Endodermal cell (in vitro differentiated cells): ENCODE data around the gene GPR61. TPM values are rescaled to one million over a fixed set of nuclear protein-coding genes. Genes with fewer than 3 reads are reported as not detected.

ENCODE experiments used
- DNase-seq: peaks from one replicate; pipeline ENCODE4 v3.0.0-alpha.2; 2017
- H3K27ac ChIP-seq: 2 replicates; pipeline ENCODE4 v1.5.1; 2013; ENCODE audit warnings: mild to moderate bottlenecking, low read depth, low read length, moderate library complexity
- H3K27me3 ChIP-seq: 2 replicates; pipeline ENCODE4 v1.6.1; 2013; ENCODE audit warnings: mild to moderate bottlenecking, low read length, moderate library complexity; ENCODE audit not compliant: insufficient read depth, control insufficient read depth, poor library complexity, severe bottlenecking
- H3K36me3 ChIP-seq: 2 replicates; pipeline ENCODE4 v1.7.0; 2013; ENCODE audit warnings: mild to moderate bottlenecking, low read length, moderate library complexity; ENCODE audit not compliant: control insufficient read depth, insufficient read depth
- H3K4me1 ChIP-seq: one replicate; pipeline ENCODE4 v1.7.0; 2013; ENCODE audit warnings: low read length; ENCODE audit not compliant: control insufficient read depth, insufficient read depth
- H3K4me3 ChIP-seq: 2 replicates; pipeline ENCODE4 v1.5.1; 2013; ENCODE audit warnings: mild to moderate bottlenecking, low read length, moderate library complexity
- H3K9ac ChIP-seq: 2 replicates; pipeline ENCODE4 v1.6.1; 2013; ENCODE audit warnings: mild to moderate bottlenecking, low read length, moderate library complexity; ENCODE audit not compliant: poor library complexity, severe bottlenecking; ENCODE audit errors: extremely low read depth
- H3K9me3 ChIP-seq: 2 replicates; pipeline ENCODE4 v1.6.1; 2013; ENCODE audit warnings: mild to moderate bottlenecking, low read length, moderate library complexity; ENCODE audit not compliant: control insufficient read depth
- H3K27ac Mint-ChIP-seq: 2 replicates; pipeline ENCODE4 v1.8.0; 2020; ENCODE audit warnings: mixed read lengths
- H3K27me3 Mint-ChIP-seq: 2 replicates; pipeline ENCODE4 v1.8.0; 2021; ENCODE audit warnings: mild to moderate bottlenecking, mixed read lengths; ENCODE audit not compliant: insufficient read depth
- H3K36me3 Mint-ChIP-seq: 2 replicates; pipeline ENCODE4 v1.8.0; 2020; ENCODE audit warnings: low read depth, mixed read lengths
- H3K4me1 Mint-ChIP-seq: 2 replicates; pipeline ENCODE4 v1.8.0; 2020; ENCODE audit warnings: mixed read lengths
- H3K4me3 Mint-ChIP-seq: 2 replicates; pipeline ENCODE4 v1.8.0; 2020; ENCODE audit warnings: mild to moderate bottlenecking, moderate library complexity, mixed read lengths
- H3K9me3 Mint-ChIP-seq: 2 replicates; pipeline ENCODE4 v1.8.0; 2020; ENCODE audit warnings: mild to moderate bottlenecking, mixed read lengths
- WGBS, 2 experiments: methylation state at CpG; one replicate each; pipeline versions ENCODE4 v1.1.5 to v1.1.7; 2013; ENCODE audit warnings: missing lambda C conversion rate in 2 of 2, mixed read lengths in 1 of 2; ENCODE audit not compliant: insufficient coverage in 1 of 2, insufficient read length in 1 of 2; 5-methylcytosine and 5-hydroxymethylcytosine counted together
- total RNA-seq, 2 donors: library from RNA; stranded (reverse); fragmentation: NEBNext Ultra II Directional in 1 of 2; extraction: Animal tissue kit (Norgen Biotek cat#: 25700) in 1 of 2; gene quantifications; 2 replicates in 1 of 2; 3 replicates in 1 of 2; pipeline ENCODE4 v1.2.1, GENCODE V29; 2021
- TF ChIP-seq, protein P1 (sequence below): fragments of 200-600 bp; sonication (generic); conservative IDR thresholded peaks from 2 replicates; pipeline ENCODE4 v1.5.0; 2021; ENCODE audit warnings: antibody characterized with exemption, mild to moderate bottlenecking

Gene GPR61
- total RNA-seq, 2 donors from 2014 or later: 0.93 TPM; not detected in 1

DNA sequence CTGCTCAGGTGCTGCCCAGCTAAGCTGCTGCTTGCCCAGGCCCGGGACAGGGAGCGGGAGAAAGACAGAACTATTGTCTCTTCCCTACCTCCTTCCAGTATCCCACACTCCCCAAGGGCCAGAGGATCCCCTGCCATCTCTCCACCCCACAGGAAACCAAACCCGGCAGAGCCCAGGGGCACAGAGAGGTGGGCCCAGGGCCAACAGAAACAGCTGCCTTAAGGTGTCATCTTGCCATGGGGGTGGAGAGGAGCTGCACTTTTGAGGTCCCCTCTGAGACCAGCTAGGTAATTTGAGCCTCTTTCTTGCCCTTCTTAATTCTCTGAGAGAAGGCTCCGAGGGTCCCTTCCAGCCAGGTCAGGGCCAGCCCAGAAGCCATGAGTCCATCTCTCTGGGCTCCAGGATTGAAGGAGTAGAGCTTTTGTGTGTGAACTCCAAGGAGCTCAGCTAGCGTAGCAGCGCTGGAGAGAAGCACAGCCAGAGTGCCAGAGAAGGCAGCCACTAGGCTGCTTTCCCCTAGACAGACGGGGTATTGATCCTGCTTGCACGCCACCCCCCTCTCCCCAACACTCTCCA is 9.7 kb upstream of the GPR61 start:
- H3K27ac Mint-ChIP-seq: no peak overlapping the region

DNA sequence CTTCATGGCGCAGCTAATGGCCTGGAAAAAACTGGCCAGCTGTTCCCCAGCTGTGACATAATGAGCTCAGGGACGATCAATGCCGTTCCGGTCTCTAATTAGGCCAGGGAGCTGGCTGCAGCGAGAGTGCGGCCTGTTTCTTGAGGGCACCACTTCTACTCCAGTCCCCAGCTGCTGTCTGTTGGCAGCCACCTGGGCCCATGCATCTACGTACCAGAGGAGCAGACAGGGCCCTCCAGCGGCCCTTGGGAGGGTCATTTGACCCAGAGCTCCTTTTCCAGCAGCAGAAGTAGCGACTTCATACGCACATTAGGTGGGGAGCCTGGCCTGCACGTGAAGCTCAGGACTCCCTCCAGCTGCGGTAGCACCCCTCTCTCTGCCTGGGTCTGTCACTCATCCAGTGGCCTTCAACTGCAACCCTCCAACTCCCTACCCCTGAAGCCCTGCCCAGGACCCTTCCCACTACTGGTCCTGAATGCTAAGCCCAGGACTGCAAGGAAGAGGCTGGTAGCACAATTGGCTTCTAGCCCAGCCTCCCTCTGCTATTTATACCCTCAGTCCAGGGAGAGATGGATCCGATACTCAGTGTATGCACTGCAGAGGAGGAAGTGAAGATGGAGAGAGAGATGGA is 9.1 kb upstream of the GPR61 start:
- Histone ChIP-seq H3K4me3 (no peak overlapping the region), H3K27me3 (peaks cover 4% of the 10 kb centered on the region), H3K27ac (peak overlapping the region; percentile 1), H3K36me3 (no peaks in the 10 kb centered on the region), H3K9ac (no peak overlapping the region), H3K9me3 (no peaks in the 10 kb centered on the region), H3K4me1 (peaks cover 3% of the 10 kb centered on the region)
- H3K27me3 Mint-ChIP-seq: peaks cover 3% of the 10 kb centered on the region
- TF ChIP-seq, protein P1, sequence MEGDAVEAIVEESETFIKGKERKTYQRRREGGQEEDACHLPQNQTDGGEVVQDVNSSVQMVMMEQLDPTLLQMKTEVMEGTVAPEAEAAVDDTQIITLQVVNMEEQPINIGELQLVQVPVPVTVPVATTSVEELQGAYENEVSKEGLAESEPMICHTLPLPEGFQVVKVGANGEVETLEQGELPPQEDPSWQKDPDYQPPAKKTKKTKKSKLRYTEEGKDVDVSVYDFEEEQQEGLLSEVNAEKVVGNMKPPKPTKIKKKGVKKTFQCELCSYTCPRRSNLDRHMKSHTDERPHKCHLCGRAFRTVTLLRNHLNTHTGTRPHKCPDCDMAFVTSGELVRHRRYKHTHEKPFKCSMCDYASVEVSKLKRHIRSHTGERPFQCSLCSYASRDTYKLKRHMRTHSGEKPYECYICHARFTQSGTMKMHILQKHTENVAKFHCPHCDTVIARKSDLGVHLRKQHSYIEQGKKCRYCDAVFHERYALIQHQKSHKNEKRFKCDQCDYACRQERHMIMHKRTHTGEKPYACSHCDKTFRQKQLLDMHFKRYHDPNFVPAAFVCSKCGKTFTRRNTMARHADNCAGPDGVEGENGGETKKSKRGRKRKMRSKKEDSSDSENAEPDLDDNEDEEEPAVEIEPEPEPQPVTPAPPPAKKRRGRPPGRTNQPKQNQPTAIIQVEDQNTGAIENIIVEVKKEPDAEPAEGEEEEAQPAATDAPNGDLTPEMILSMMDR: no peak
- no peaks in the 10 kb centered on the region for H3K36me3 Mint-ChIP-seq
- 86 to 87% methylated on average over 10 to 13 of the region's 13 CpGs for WGBS, 2 experiments
- H3K9me3 Mint-ChIP-seq: no peaks in the 10 kb centered on the region
- DNase-seq: no peak
- no peak overlapping the region for H3K27ac Mint-ChIP-seq
- H3K4me1 Mint-ChIP-seq: peaks cover 2% of the 10 kb centered on the region
- H3K4me3 Mint-ChIP-seq: no peak overlapping the region

More for the DNA sequence above, 9.7 kb upstream of the GPR61 start:
- peak overlapping the region; percentile 61 for H3K27ac ChIP-seq
- no peak overlapping the region for H3K9ac ChIP-seq
- TF ChIP-seq, protein P1: no peak
- H3K4me1 ChIP-seq: peaks cover 3% of the 10 kb centered on the region
- no peaks in the 10 kb centered on the region for H3K36me3 ChIP-seq
- no peak overlapping the region for H3K4me3 Mint-ChIP-seq
- no peaks in the 10 kb centered on the region for H3K9me3 Mint-ChIP-seq
- 79 to 86% methylated on average over 4 to 8 of the region's 8 CpGs for WGBS, 2 experiments
- H3K27me3 ChIP-seq: peaks cover 4% of the 10 kb centered on the region
- peaks cover 2% of the 10 kb centered on the region for H3K4me1 Mint-ChIP-seq
- no peaks in the 10 kb centered on the region for H3K36me3 Mint-ChIP-seq
- DNase-seq: no peak
- H3K4me3 ChIP-seq: no peak overlapping the region
- peaks cover 3% of the 10 kb centered on the region for H3K27me3 Mint-ChIP-seq
- H3K9me3 ChIP-seq: no peaks in the 10 kb centered on the region

DNA sequence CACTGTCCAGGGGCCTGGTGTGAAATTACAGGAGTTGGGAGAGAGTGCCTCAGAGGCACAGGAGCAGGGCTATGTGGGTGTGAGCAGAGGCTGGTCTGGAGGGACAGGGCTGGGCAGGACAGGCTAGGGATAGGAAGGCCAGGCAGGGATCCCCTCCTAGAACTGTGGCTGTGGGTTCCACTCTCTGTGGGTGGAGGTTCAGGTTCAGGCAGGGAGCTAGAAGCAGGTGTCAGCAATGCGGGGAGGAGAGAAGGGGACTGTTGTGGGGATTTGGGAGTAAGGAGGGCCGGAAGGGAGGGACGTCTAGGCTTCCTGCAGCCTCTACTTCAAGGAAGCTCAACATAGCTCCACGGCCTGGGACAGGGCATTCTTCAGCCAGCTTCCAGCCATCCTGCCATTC is 8.3 kb upstream of the GPR61 start:
- no peaks in the 10 kb centered on the region for H3K9me3 Mint-ChIP-seq
- H3K9me3 ChIP-seq: no peaks in the 10 kb centered on the region
- H3K27me3 Mint-ChIP-seq: peaks cover under 1% of the 10 kb centered on the region
- no peak for DNase-seq
- H3K36me3 Mint-ChIP-seq: no peaks in the 10 kb centered on the region
- no peak overlapping the region for H3K4me3 Mint-ChIP-seq
- H3K27me3 ChIP-seq: peaks cover 4% of the 10 kb centered on the region
- 89 to 100% methylated on average over 1 to 4 of the region's 4 CpGs for WGBS, 2 experiments
- H3K27ac Mint-ChIP-seq: no peak overlapping the region
- TF ChIP-seq, protein P1: no peak
- peaks cover 3% of the 10 kb centered on the region for H3K4me1 ChIP-seq
- no peak overlapping the region for H3K9ac ChIP-seq
- peaks cover 2% of the 10 kb centered on the region for H3K4me1 Mint-ChIP-seq
- no peak overlapping the region for H3K27ac ChIP-seq
- no peak overlapping the region for H3K4me3 ChIP-seq
- H3K36me3 ChIP-seq: no peaks in the 10 kb centered on the region
